Neuronal stem cell (in vitro differentiated cells): Measurements from ENCODE around the gene MTA1.

Experiments used
- DNase-seq: peaks from one replicate; pipeline ENCODE4 v3.0.0-alpha.2; 2013; ENCODE audit warnings: low spot score
- H2AFZ ChIP-seq: one replicate; pipeline ENCODE4 v1.6.1; 2013; ENCODE audit warnings: mild to moderate bottlenecking, low read length, inconsistent platforms
- H2AK5ac ChIP-seq: 2 replicates; pipeline ENCODE4 v1.6.1; 2013; ENCODE audit warnings: low read depth, mild to moderate bottlenecking, inconsistent platforms, low read length, moderate library complexity, mixed read lengths
- H2BK120ac ChIP-seq: 2 replicates; pipeline ENCODE4 v1.6.1; 2013; ENCODE audit warnings: low read depth, mild to moderate bottlenecking, inconsistent platforms, low read length, moderate library complexity, mixed read lengths
- H2BK12ac ChIP-seq: one replicate; pipeline ENCODE4 v1.6.1; 2013; ENCODE audit warnings: low read length, inconsistent platforms
- H2BK15ac ChIP-seq: 2 replicates; pipeline ENCODE4 v1.6.1; 2013; ENCODE audit warnings: mild to moderate bottlenecking, low read length, inconsistent platforms, mixed read lengths
- H2BK5ac ChIP-seq: one replicate; pipeline ENCODE4 v1.6.1; 2013; ENCODE audit warnings: inconsistent platforms, mild to moderate bottlenecking, low read length, moderate library complexity
- H3K14ac ChIP-seq: one replicate; pipeline ENCODE4 v1.6.1; 2013; ENCODE audit warnings: low read length, inconsistent platforms
- H3K18ac ChIP-seq: 2 replicates; pipeline ENCODE4 v1.6.1; 2013; ENCODE audit warnings: low read length, inconsistent platforms
- H3K23ac ChIP-seq: 2 replicates; pipeline ENCODE4 v1.6.1; 2013; ENCODE audit warnings: low read depth, mild to moderate bottlenecking, mixed read lengths, low read length, inconsistent platforms; ENCODE audit not compliant: poor library complexity
- H3K27ac ChIP-seq: replicated peaks from 3 replicates; pipeline ENCODE4 v1.5.1; 2013; ENCODE audit warnings: low read length, inconsistent platforms
- H3K27me3 ChIP-seq, 3 experiments: 2 replicates each; pipeline ENCODE4 v1.6.1; 2013; ENCODE audit warnings: low read length in 3 of 3, mild to moderate bottlenecking in 2 of 3, inconsistent platforms in 1 of 3, low read depth in 1 of 3, mixed read lengths in 1 of 3, moderate library complexity in 1 of 3; ENCODE audit not compliant: control insufficient read depth in 3 of 3, insufficient read depth in 3 of 3
- H3K36me3 ChIP-seq, 2 donors: replicated peaks in 1 of 2; 2 replicates each; pipeline ENCODE4 v1.6.1; 2013; ENCODE audit warnings: low read length in 2 of 2; ENCODE audit not compliant: control insufficient read depth in 2 of 2, insufficient read depth in 2 of 2
- H3K4ac ChIP-seq: 2 replicates; pipeline ENCODE4 v1.6.1; 2013; ENCODE audit warnings: inconsistent platforms, mild to moderate bottlenecking, low read length, moderate library complexity
- H3K4me1 ChIP-seq, 2 donors: 1 replicate in 1 of 2; 2 replicates in 1 of 2; pipeline ENCODE4 v1.6.1; 2013; ENCODE audit warnings: low read length in 2 of 2, low read depth in 1 of 2; ENCODE audit not compliant: control insufficient read depth in 2 of 2, insufficient read depth in 1 of 2
- H3K4me2 ChIP-seq: one replicate; pipeline ENCODE4 v1.6.1; 2013; ENCODE audit warnings: mild to moderate bottlenecking, low read length, inconsistent platforms; ENCODE audit not compliant: insufficient read depth, poor library complexity, severe bottlenecking
- H3K4me3 ChIP-seq, 2 donors: 2 replicates each; pipeline ENCODE4 v1.5.1; 2013; ENCODE audit warnings: low read length in 2 of 2, mild to moderate bottlenecking in 2 of 2, inconsistent platforms in 1 of 2, moderate library complexity in 1 of 2
- H3K79me1 ChIP-seq: one replicate; pipeline ENCODE4 v1.6.1; 2013; ENCODE audit warnings: low read depth, mild to moderate bottlenecking, inconsistent platforms, low read length, moderate library complexity
- H3K9ac ChIP-seq: one replicate; pipeline ENCODE4 v1.6.1; 2013; ENCODE audit warnings: mild to moderate bottlenecking, low read depth, low read length, inconsistent platforms; ENCODE audit not compliant: poor library complexity
- H3K9me3 ChIP-seq, 2 donors: replicated peaks in 1 of 2; 2 replicates each; pipeline versions ENCODE3 to v1.6.1; 2013; ENCODE audit warnings: low read length in 2 of 2, mild to moderate bottlenecking in 2 of 2, inconsistent platforms in 1 of 2, low read depth in 1 of 2, mixed read lengths in 1 of 2, moderate library complexity in 1 of 2; ENCODE audit not compliant: control insufficient read depth in 2 of 2, insufficient read depth in 1 of 2
- H4K8ac ChIP-seq: one replicate; pipeline ENCODE4 v1.6.1; 2013; ENCODE audit warnings: low read depth, mild to moderate bottlenecking, inconsistent platforms, low read length, moderate library complexity
- H4K91ac ChIP-seq: one replicate; pipeline ENCODE4 v1.6.1; 2013; ENCODE audit warnings: low read length, low read depth, mild to moderate bottlenecking, inconsistent platforms; ENCODE audit not compliant: poor library complexity
- WGBS, 2 donors: extraction: QIAGEN DNeasy Blood & Tissue Kit; methylation state at CpG; one replicate each; pipeline ENCODE4 v1.1.7; 2013; ENCODE audit warnings: missing lambda C conversion rate in 2 of 2, mixed read lengths in 1 of 2; ENCODE audit not compliant: insufficient read length in 2 of 2, insufficient replicate concordance in 1 of 2; ENCODE audit errors: extremely low coverage in 2 of 2; 5-methylcytosine and 5-hydroxymethylcytosine counted together

Gene MTA1

DNA sequence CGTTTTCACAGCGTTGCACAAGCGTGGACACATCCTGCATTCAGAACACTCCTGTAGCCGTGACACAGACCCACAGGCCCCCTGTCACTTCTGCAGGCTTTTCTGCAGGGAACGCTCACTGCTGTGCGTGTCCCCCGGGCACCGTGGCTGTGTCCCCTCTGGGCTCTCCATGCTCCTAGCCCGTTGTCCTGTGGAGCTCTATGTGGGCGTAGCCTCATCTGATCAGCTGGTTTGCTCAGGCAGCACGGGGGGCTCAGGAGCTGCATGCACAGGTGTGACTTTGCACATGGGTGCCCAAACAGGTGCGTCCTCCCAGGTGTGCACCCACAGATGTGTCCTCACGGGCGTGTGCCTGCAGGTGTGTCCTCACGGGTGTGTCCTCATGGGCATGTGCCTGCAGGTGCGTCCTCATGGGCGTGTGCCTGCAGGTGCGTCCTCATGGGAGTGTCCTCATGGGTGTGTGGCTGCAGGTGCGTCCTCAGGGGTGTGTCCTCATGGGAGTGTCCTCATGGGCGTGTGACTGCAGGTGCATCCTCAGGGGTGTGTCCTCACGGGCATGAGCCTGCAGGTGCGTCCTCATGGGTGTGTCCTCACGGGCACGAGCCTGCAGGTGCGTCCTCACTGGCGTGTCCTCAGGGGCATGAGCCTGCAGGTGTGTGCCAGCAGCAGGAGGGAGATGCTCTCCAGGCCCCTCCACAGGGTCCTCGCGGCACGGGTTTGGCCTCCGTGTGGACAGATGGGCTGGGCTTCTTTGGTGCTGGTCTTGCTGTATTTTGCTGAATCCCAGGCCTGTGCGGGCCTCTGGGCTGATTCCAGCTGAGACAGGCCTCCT is 17.5 kb downstream of the MTA1 start:
- no peak for DNase-seq
- H3K27ac ChIP-seq = no peak overlapping the region
- H3K4me2 ChIP-seq = peak overlapping the region; percentile 4
- H3K18ac ChIP-seq = no peak overlapping the region
- peak overlapping the region; percentile 77 for H3K23ac ChIP-seq
- no peak overlapping the region for H2AK5ac ChIP-seq
- no peak overlapping the region for H2BK12ac ChIP-seq
- peak overlapping the region; percentile 97 for H3K14ac ChIP-seq
- no peak overlapping the region for H4K91ac ChIP-seq
- no peak overlapping the region for H2BK120ac ChIP-seq
- peaks cover 40% of the 10 kb centered on the region for H3K79me1 ChIP-seq
- H3K4me1 ChIP-seq = peaks cover 0 to 4% of the 10 kb centered on the region in 2 donors
- peaks cover 2 to 4% of the 10 kb centered on the region in 2 donors for H3K9me3 ChIP-seq
- H4K8ac ChIP-seq = peak overlapping the region; percentile 9
- no peak overlapping the region for H3K4me3 ChIP-seq
- no peak overlapping the region for H2AFZ ChIP-seq
- no peak overlapping the region for H2BK15ac ChIP-seq
- H3K36me3 ChIP-seq = peaks cover 16 to 66% of the 10 kb centered on the region in 2 donors
- peak overlapping the region; percentile 28 for H3K4ac ChIP-seq
- peak overlapping the region; percentile 38 for H3K9ac ChIP-seq
- H3K27me3 ChIP-seq = no peaks in the 10 kb centered on the region
- no CpG with 5 or more reads among the region's 31 CpGs for WGBS, 2 donors
- H2BK5ac ChIP-seq = no peak overlapping the region

DNA sequence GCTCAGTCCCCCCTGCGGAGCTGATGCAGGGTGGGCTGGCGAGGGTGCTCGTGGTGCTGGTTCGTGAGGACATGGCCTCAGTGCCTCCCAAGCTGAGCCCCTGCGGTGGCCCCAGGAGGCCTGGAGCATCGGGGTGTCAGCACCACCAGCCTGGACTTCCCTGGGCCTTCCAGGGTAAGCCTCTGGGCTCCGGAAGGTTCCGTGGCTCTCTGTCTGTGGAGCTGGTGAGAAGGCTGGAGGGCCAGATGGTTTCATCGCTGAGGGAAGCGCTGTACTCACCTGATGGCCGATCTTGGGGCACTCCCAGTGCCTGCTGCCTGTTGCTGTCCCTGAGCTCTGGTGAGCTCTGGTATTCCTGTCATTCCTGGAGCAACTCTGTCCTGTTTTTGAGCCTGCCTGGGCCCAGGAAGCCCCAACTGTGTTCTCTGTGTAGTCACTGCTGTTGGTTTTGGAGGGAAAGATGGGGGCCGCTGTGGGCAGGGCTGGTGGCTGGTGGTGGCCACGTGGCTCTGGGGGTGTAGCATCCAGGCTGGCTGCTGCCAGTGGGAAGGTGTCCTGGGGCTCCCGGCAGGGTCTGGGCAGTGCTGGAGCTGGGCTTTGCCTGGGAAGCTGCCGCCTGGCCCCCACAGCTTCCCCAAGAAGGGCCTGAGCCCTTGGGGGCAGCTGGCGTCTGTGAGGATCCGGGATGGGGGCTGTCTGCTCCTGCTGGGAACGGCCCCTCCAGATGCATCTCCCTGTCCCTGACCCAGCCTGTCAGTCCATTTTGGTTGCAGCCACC is 18.3 kb downstream of the MTA1 start:
- no peaks in the 10 kb centered on the region for H3K27me3 ChIP-seq
- no peak overlapping the region for H4K8ac ChIP-seq
- no peak overlapping the region for H3K4me2 ChIP-seq
- no peak overlapping the region for H2BK15ac ChIP-seq
- H3K14ac ChIP-seq = no peak overlapping the region
- no CpG with 5 or more reads among the region's 18 CpGs for WGBS, 2 donors
- peaks cover 0 to 4% of the 10 kb centered on the region in 2 donors for H3K4me1 ChIP-seq
- no peak overlapping the region for H2AK5ac ChIP-seq
- no peak overlapping the region for H2BK5ac ChIP-seq
- no peak overlapping the region for H3K4me3 ChIP-seq
- no peak for DNase-seq
- H3K9me3 ChIP-seq = peaks cover 2 to 4% of the 10 kb centered on the region in 2 donors
- H3K79me1 ChIP-seq = peaks cover 42% of the 10 kb centered on the region
- H2BK12ac ChIP-seq = no peak overlapping the region
- peak overlapping the region; percentile 2 for H3K9ac ChIP-seq
- H3K23ac ChIP-seq = no peak overlapping the region
- no peak overlapping the region for H2AFZ ChIP-seq
- H4K91ac ChIP-seq = no peak overlapping the region
- no peak overlapping the region for H3K4ac ChIP-seq
- H3K18ac ChIP-seq = no peak overlapping the region
- H2BK120ac ChIP-seq = no peak overlapping the region
- H3K27ac ChIP-seq = no peak overlapping the region
- peaks cover 23 to 74% of the 10 kb centered on the region in 2 donors for H3K36me3 ChIP-seq

DNA sequence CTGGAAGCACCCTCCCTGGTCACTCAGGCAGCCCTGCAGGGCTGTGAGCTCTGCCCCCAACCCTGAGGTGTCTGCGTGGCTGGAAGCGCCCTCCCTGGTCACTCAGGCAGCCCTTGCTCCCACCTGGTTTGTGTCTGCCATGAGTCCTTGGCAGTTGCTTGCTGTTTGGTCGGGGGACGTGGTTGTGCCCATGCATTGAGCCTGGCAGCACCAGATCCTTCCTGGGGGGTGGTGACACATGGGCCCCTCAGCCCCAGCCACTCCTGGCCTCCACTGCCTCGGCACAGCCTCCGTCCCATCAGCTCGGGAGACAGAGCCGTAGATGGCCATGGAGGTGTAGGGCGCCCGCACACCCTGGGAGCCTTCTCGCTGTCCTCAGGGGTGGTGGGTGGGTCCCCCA is 19.6 kb downstream of the MTA1 start:
- no peak overlapping the region for H2BK120ac ChIP-seq
- no peak overlapping the region for H2BK12ac ChIP-seq
- no peak overlapping the region for H3K4me2 ChIP-seq
- no peak overlapping the region for H2AFZ ChIP-seq
- H4K8ac ChIP-seq = no peak overlapping the region
- H3K27ac ChIP-seq = no peak overlapping the region
- H4K91ac ChIP-seq = no peak overlapping the region
- peak overlapping the region; percentile 75 for H3K23ac ChIP-seq
- H2BK15ac ChIP-seq = no peak overlapping the region
- peaks cover 27 to 75% of the 10 kb centered on the region in 2 donors for H3K36me3 ChIP-seq
- no peak overlapping the region for H3K14ac ChIP-seq
- no peak overlapping the region for H3K18ac ChIP-seq
- H2AK5ac ChIP-seq = no peak overlapping the region
- H2BK5ac ChIP-seq = no peak overlapping the region
- no peak overlapping the region for H3K4me3 ChIP-seq
- no peaks in the 10 kb centered on the region for H3K27me3 ChIP-seq
- no CpG with 5 or more reads among the region's 11 CpGs for WGBS, 2 donors
- peaks cover 42% of the 10 kb centered on the region for H3K79me1 ChIP-seq
- no peaks in the 10 kb centered on the region for H3K4me1 ChIP-seq
- H3K9me3 ChIP-seq = peaks cover 2 to 4% of the 10 kb centered on the region in 2 donors
- H3K9ac ChIP-seq = peak overlapping the region; percentile 30
- no peak overlapping the region for H3K4ac ChIP-seq
- no peak for DNase-seq
